OCI-LY1 (cell line): ENCODE measurements around the gene EYA2.

Experiments
- CTCF ChIP-seq: fragments of 200-600 bp; sonication (generic), shearing (Covaris generic); IDR thresholded peaks from 2 replicates; pipeline ENCODE4 v1.5.1; 2017; ENCODE audit warnings: mild to moderate bottlenecking, antibody characterized with exemption, low read length, moderate library complexity, mixed read lengths
- EZH2 ChIP-seq: fragments of 200-600 bp; sonication (generic), shearing (Covaris generic); IDR thresholded peaks from 2 replicates; pipeline ENCODE4 v1.8.0; 2017; ENCODE audit warnings: borderline replicate concordance, mixed run types, mild to moderate bottlenecking, antibody characterized with exemption, low read length, moderate library complexity, mixed read lengths

GRCh38 chr20:47057661-47058060 is 163.0 kb downstream of the EYA2 start:
- TF ChIP-seq EZH2 (no peak), CTCF (no peak)
